Sigmoid colon (tissue), 7 donors: Measurements from ENCODE around the gene TPK1. TPM values are rescaled to one million over a fixed set of nuclear protein-coding genes. Genes with fewer than 3 reads are reported as not detected.
"Not testable (repeated sequence)": the region's sequence is repeated elsewhere in the genome, so short reads cannot be mapped to it uniquely, and the experiment has no call there.

Experiments
- DNase-seq: peaks from one replicate; pipeline ENCODE4 v3.0.0-alpha.2; 2019
- H3K27ac ChIP-seq, 4 donors: fragments of 200-600 bp; sonication (generic); one replicate each; pipeline ENCODE4 v1.5.1; 2016 to 2019; ENCODE audit warnings: mild to moderate bottlenecking in 1 of 4
- H3K27me3 ChIP-seq, 3 donors: fragments of 200-600 bp; sonication (generic); one replicate each; pipeline ENCODE4 v1.5.1; 2019; ENCODE audit warnings: mild to moderate bottlenecking in 1 of 3
- H3K36me3 ChIP-seq, 4 donors: fragments of 200-600 bp; sonication (generic); one replicate each; pipeline ENCODE4 v1.5.1; 2016 to 2019
- H3K4me1 ChIP-seq, 4 donors: fragments of 200-600 bp; sonication (generic); one replicate each; pipeline ENCODE4 v1.5.1; 2017 to 2019
- H3K4me3 ChIP-seq, 4 donors: fragments of 200-600 bp; sonication (generic); one replicate each; pipeline ENCODE4 v1.5.1; 2017 to 2019; ENCODE audit warnings: mild to moderate bottlenecking in 2 of 4, moderate library complexity in 1 of 4
- H3K9me3 ChIP-seq, 4 donors: fragments of 200-600 bp in 3 of 4; sonication (generic) in 3 of 4; one replicate each; pipeline versions ENCODE4 v1.5.1 to v1.6.1; 2013 to 2019
- EP300 ChIP-seq, 4 donors: sonication (generic); formaldehyde crosslinking; IDR thresholded peaks; one replicate each; pipeline ENCODE4 v1.6.1; 2017; ENCODE audit warnings: antibody characterized with exemption in 4 of 4
- POLR2A ChIP-seq, 2 donors: fragments of 450-650 bp; IDR thresholded peaks; one replicate each; pipeline ENCODE4 v1.6.1; 2016; ENCODE audit warnings: antibody characterized with exemption in 2 of 2, mild to moderate bottlenecking in 2 of 2, moderate library complexity in 2 of 2
- POLR2AphosphoS5 ChIP-seq, 4 donors: sonication (generic); formaldehyde crosslinking; IDR thresholded peaks; one replicate each; pipeline ENCODE4 v1.6.1; 2017; ENCODE audit warnings: antibody characterized with exemption in 4 of 4
- WGBS, 2 donors: extraction: QIAGEN DNeasy Blood & Tissue Kit; methylation state at CpG; one replicate each; pipeline ENCODE4 v1.1.7; 2013; 5-methylcytosine and 5-hydroxymethylcytosine counted together
- intact Hi-C: fragments of 100-400 bp; cut with DNase I; formaldehyde crosslinking; loops from one replicate; pipeline ENCODE4 v1.15.1; 2023
- polyA plus RNA-seq, 3 donors: library from polyadenylated mRNA; stranded (reverse); fragments of 200-250 nt; gene quantifications; one replicate each; pipeline ENCODE4 v1.2.3, GENCODE V29; 2013
- total RNA-seq, 4 donors: library from RNA; depleted of rRNA; stranded (reverse); fragments of >200 nt; gene quantifications; one replicate each; pipeline ENCODE4 v1.1.0, GENCODE V29; 2016
- TF ChIP-seq, protein P1 (sequence below), 4 experiments: fragments of 450-650 bp in 3 of 4; fragments of 200-600 bp in 1 of 4; IDR thresholded peaks; one replicate each; pipeline ENCODE4 v1.5.1; 2016 to 2019; ENCODE audit warnings: antibody characterized with exemption in 4 of 4, mild to moderate bottlenecking in 3 of 4, moderate library complexity in 2 of 4
- donor health status: healthy with polysubstance abuse.
- donor health status: Bipolar disorder and iron deficiency.
- donor health status: healthy.

The TPK1 gene
- total and polyA plus RNA-seq, 7 donors = 4.1 to 14.3 (median 7.2) TPM

DNA sequence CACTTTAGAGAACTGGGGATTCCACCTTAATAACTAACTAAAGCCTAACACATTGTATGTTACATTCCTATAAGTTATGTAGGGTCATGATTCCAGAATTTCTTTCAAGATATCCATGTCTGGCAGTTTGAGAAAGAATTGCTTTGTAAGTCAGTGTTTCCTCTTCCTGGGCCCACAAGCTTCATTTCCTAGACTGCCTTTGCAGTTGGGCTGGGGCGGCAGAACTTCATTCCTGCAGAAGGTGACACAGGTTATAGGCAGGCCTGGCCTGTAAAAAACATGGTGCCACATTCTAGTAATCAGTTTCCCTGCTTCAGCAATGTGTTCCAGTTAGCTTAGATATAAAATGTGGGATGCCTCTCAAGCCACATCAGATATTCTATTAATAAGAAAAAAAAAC lies 248.2 kb downstream of the TPK1 start:
- DNase-seq = no peak
- Histone ChIP-seq H3K27me3 (no peaks in the 10 kb centered on the region), H3K36me3 (no peaks in the 10 kb centered on the region), H3K9me3 (no peaks in the 10 kb centered on the region), H3K27ac (no peak overlapping the region), H3K4me1 (peaks cover 0 to 15% (median 5%) of the 10 kb centered on the region in 4 donors), H3K4me3 (no peak overlapping the region)
- TF ChIP-seq EP300 (IDR thresholded peaks at IDR 0.05) (no peak), POLR2A (IDR thresholded peaks at IDR 0.05) (no peak), POLR2AphosphoS5 (IDR thresholded peaks at IDR 0.05) (no peak)
- TF ChIP-seq, protein P1, sequence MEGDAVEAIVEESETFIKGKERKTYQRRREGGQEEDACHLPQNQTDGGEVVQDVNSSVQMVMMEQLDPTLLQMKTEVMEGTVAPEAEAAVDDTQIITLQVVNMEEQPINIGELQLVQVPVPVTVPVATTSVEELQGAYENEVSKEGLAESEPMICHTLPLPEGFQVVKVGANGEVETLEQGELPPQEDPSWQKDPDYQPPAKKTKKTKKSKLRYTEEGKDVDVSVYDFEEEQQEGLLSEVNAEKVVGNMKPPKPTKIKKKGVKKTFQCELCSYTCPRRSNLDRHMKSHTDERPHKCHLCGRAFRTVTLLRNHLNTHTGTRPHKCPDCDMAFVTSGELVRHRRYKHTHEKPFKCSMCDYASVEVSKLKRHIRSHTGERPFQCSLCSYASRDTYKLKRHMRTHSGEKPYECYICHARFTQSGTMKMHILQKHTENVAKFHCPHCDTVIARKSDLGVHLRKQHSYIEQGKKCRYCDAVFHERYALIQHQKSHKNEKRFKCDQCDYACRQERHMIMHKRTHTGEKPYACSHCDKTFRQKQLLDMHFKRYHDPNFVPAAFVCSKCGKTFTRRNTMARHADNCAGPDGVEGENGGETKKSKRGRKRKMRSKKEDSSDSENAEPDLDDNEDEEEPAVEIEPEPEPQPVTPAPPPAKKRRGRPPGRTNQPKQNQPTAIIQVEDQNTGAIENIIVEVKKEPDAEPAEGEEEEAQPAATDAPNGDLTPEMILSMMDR (IDR thresholded peaks at IDR 0.05) = no peak
- intact Hi-C loops = no loop called here
- 88 to 93% methylated on average over 1 of the region's 1 CpG for WGBS, 2 donors

DNA sequence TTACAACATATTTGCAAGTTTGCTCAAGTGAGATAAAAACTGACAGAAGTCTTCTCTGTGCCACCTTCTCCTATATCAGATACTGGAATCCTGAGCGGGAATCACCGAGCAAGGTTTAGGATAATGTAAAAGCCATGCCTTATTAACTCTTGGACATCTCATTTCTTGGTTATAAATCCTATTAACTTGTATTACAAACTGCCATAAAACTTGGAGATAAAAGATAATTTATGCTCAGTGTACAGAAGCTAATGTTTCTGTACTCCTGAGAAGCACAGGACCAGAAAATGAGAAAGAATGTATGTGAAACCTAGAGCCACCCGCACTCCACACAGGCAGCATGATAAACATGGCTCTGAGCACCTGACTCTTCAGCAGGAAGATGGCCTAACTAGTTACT lies 251.1 kb downstream of the TPK1 start:
- Histone ChIP-seq H3K4me3 (no peak overlapping the region), H3K36me3 (no peaks in the 10 kb centered on the region), H3K4me1 (peaks cover 0 to 15% (median 5%) of the 10 kb centered on the region in 4 donors), H3K27ac (no peak overlapping the region), H3K9me3 (no peaks in the 10 kb centered on the region), H3K27me3 (no peaks in the 10 kb centered on the region)
- DNase-seq = no peak
- WGBS, 2 donors = 93 to 95% methylated on average over 3 of the region's 3 CpGs
- intact Hi-C loops = no loop called here
- TF ChIP-seq EP300 (IDR thresholded peaks at IDR 0.05) = no peak
- TF ChIP-seq POLR2A (IDR thresholded peaks at IDR 0.05) = no peak
- no peak for TF ChIP-seq POLR2AphosphoS5 (IDR thresholded peaks at IDR 0.05)
- TF ChIP-seq, protein P1 (IDR thresholded peaks at IDR 0.05) = no peak

DNA sequence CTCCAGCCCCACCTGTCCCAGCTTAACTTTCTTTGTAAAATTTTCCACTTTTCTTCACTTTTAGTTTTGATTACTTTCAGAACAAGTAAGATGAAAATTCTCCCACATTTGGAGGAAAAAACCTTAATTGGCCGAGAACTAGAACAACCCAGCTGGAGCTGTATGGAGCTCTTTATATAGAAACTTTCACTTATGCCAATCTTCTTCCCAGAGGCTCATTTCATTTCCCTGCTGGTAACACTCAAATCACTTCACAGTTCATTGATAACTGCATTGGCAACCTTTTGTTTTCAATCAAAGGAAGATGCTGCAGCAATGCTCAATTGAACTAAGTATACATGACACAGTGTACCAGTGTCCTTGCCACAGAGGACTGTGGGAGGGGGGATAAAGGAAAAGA lies 256.2 kb downstream of the TPK1 start:
- Histone ChIP-seq H3K9me3 (no peaks in the 10 kb centered on the region), H3K4me3 (no peak overlapping the region), H3K4me1 (no peaks in the 10 kb centered on the region), H3K27ac (no peak overlapping the region), H3K36me3 (no peaks in the 10 kb centered on the region), H3K27me3 (no peaks in the 10 kb centered on the region)
- no peak for DNase-seq
- WGBS, 2 donors = 84 to 96% methylated on average over 1 of the region's 1 CpG
- intact Hi-C loops = no loop called here
- TF ChIP-seq EP300 (IDR thresholded peaks at IDR 0.05) (no peak), POLR2A (IDR thresholded peaks at IDR 0.05) (no peak), POLR2AphosphoS5 (IDR thresholded peaks at IDR 0.05) (no peak)
- TF ChIP-seq, protein P1 (IDR thresholded peaks at IDR 0.05) = no peak

DNA sequence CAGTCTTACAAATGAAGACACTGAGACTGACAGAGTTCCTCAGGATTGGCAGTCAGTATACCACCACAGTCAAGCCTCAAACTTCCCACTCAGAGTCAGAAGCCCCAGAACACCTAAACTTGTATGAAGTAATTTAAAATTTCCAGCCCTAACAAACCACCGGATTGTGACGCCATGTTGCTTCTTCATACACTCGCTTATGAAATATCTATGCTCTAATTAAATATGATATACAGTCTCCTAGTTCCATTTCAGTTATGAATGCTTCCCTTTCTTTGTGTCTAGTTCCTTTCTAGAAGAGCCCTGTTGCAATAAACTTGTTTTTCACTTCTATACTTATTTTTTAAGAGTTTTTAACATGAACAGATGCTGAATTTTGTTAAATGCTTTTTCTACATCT lies 260.4 kb downstream of the TPK1 start:
- H3K4me1 ChIP-seq = no peaks in the 10 kb centered on the region
- WGBS, 2 donors = 88 to 94% methylated on average over 3 of the region's 3 CpGs
- no peaks in the 10 kb centered on the region for H3K36me3 ChIP-seq
- no peaks in the 10 kb centered on the region for H3K9me3 ChIP-seq
- H3K27me3 ChIP-seq = no peaks in the 10 kb centered on the region
- no peak overlapping the region for H3K27ac ChIP-seq
- TF ChIP-seq, protein P1 (IDR thresholded peaks at IDR 0.05) = no peak
- no peak for TF ChIP-seq POLR2AphosphoS5 (IDR thresholded peaks at IDR 0.05)
- no peak for DNase-seq
- no peak overlapping the region for H3K4me3 ChIP-seq
- intact Hi-C loops = no loop called here

DNA sequence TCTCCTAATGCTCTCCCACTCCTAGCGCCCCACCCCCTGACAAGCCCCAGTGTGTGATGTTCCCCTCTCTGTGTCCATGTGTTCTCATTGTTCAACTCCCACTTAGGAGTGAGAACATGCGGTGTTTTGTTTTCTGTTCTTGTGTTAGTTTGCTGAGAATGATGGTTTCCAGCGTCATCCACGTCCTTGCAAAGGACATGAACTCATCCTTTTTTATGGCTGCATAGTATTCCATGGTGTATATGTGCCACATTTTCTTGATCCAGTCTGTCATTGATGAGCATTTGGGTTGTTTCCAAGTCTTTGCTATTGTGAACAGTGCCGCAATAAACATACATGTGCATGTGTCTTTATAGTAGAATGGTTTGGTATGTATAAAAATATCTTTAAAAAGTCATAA lies 261.1 kb downstream of the TPK1 start:
- H3K4me1 ChIP-seq, DNase-seq, H3K36me3 ChIP-seq, H3K27ac ChIP-seq, H3K4me3 ChIP-seq, intact Hi-C loops, H3K27me3 ChIP-seq, H3K9me3 ChIP-seq: not testable (repeated sequence)
- 84 to 97% methylated on average over 5 of the region's 5 CpGs for WGBS, 2 donors
